ENCODE results near the gene EMC8. TPM values are rescaled to one million over a fixed set of nuclear protein-coding genes. Genes with fewer than 3 reads are reported as not detected.

The EMC8 gene
- total RNA-seq, 1 experiment from 2014 or later = 73.0 TPM

DNA sequence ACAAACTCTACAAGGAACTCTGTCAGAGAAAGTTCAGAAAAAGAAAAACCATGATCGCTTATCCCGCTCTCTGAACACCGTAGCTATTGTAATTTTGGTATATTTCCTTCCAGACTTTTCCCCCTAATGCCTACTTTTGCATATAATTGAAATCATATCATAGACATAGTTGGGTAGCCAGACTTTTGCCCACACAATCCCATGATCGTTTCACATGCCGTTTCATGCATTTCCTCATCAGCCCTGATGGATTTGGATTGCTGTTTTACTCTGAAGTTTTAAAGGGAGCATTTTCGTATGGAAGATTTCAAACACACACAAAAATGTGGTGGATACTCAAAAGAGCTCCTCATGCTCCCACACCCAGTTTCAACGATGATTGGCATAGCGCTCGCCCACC is 31.5 kb upstream of the EMC8 start:
- BruUV-seq (replicated peaks) = no TSS peak
- TF ChIP-seq, protein P1, sequence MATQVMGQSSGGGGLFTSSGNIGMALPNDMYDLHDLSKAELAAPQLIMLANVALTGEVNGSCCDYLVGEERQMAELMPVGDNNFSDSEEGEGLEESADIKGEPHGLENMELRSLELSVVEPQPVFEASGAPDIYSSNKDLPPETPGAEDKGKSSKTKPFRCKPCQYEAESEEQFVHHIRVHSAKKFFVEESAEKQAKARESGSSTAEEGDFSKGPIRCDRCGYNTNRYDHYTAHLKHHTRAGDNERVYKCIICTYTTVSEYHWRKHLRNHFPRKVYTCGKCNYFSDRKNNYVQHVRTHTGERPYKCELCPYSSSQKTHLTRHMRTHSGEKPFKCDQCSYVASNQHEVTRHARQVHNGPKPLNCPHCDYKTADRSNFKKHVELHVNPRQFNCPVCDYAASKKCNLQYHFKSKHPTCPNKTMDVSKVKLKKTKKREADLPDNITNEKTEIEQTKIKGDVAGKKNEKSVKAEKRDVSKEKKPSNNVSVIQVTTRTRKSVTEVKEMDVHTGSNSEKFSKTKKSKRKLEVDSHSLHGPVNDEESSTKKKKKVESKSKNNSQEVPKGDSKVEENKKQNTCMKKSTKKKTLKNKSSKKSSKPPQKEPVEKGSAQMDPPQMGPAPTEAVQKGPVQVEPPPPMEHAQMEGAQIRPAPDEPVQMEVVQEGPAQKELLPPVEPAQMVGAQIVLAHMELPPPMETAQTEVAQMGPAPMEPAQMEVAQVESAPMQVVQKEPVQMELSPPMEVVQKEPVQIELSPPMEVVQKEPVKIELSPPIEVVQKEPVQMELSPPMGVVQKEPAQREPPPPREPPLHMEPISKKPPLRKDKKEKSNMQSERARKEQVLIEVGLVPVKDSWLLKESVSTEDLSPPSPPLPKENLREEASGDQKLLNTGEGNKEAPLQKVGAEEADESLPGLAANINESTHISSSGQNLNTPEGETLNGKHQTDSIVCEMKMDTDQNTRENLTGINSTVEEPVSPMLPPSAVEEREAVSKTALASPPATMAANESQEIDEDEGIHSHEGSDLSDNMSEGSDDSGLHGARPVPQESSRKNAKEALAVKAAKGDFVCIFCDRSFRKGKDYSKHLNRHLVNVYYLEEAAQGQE (IDR thresholded peaks at IDR 0.05; ENCODE audit: low read depth) = no peak
- no peak for TF ChIP-seq ZNF274 (IDR thresholded peaks at IDR 0.05; ENCODE audit: low read depth, low read length)
- TF ChIP-seq, protein P2, sequence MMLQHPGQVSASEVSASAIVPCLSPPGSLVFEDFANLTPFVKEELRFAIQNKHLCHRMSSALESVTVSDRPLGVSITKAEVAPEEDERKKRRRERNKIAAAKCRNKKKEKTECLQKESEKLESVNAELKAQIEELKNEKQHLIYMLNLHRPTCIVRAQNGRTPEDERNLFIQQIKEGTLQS (IDR thresholded peaks at IDR 0.05) = no peak
- no peaks in the 10 kb centered on the region for H3K4me1 ChIP-seq (ENCODE audit: control insufficient read depth in 1 of 2, insufficient read depth in 2 of 2, low read length in 2 of 2)
- no peak overlapping the region for H3K9ac ChIP-seq (ENCODE audit: low read length)
- DNase-seq (ENCODE audit: low read depth, low spot score) (no peak), ATAC-seq (no peak)
- no peak overlapping the region for H3K27ac ChIP-seq (ENCODE audit: low read depth, low read length)
- H3K27me3 ChIP-seq (ENCODE audit: insufficient read depth, low read length) = peaks cover 7% of the 10 kb centered on the region; the same call in 1 of the 2 replicates
- no peaks in the 10 kb centered on the region for H3K79me2 ChIP-seq (ENCODE audit: insufficient read depth, low read length)
- ChIA-PET POLR2A (no interaction called here), RAD21 (ENCODE audit: low non-redundant PET in 1 of 2, low total read pairs in 2 of 2, uncharacterized antibody in 2 of 2, unreplicated experiment in 2 of 2) (no interaction called here), CTCF (no interaction called here)
- no peak overlapping the region for H3K4me3 ChIP-seq (replicated peaks in 1 of 2; ENCODE audit: low read depth in 1 of 2, low read length in 2 of 2)
- no peak overlapping the region for H2AFZ ChIP-seq (ENCODE audit: low read depth, low read length, poor library complexity, severe bottlenecking)
- H4K20me1 ChIP-seq (ENCODE audit: insufficient read depth) = no peaks in the 10 kb centered on the region
- no peaks in the 10 kb centered on the region for H3K36me3 ChIP-seq (ENCODE audit: control insufficient read depth in 1 of 2, insufficient read depth in 2 of 2, low read length in 2 of 2)
- no peaks in the 10 kb centered on the region for H3K9me2 ChIP-seq (ENCODE audit: insufficient read depth)
- no peak overlapping the region for H3K4me2 ChIP-seq (ENCODE audit: low read length)
- H3K9me3 ChIP-seq (ENCODE audit: control insufficient read depth in 1 of 2, insufficient read depth in 1 of 2, low read depth in 1 of 2, low read length in 2 of 2) = no peaks in the 10 kb centered on the region; a peak in 1 of 4 replicates
- intact Hi-C loops (cut with micrococcal nuclease) = no loop called here

DNA sequence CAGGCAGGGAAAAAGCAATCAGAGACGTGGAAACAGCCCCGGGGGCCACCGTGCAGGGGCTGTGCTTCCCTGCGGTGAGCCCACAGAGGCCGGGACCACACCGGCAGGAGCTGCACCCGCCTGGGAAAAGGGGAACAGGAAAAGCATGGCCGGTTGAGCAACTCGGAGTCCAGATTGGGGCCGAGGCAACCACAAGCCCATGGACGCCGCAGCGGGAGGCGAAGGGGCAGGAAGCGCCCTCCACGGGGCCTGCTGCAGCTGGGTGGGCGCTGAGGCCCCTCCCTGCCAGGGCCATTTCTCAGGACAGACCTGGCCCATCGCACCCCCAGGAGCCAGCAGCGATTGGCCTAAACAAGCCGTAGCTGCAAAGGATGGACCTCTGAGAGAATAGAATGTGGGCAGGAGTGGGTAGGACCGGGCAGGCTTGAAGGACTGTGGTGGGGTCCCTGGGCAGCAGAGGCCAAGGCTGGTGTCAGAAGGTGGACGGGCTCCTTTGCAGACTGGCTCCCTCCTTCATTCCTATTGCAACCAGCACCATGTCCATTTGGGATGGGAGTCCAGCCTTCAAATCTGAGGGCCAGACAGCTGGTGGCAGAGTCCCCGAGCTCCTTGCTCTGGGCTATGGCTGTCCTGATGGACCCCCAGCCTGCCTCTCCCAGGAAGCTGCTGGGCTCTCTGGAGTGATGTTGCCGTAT is 30.6 kb upstream of the EMC8 start:
- H3K4me3 ChIP-seq (replicated peaks in 1 of 2; ENCODE audit: low read depth in 1 of 2, low read length in 2 of 2) = no peak overlapping the region
- no peaks in the 10 kb centered on the region for H3K36me3 ChIP-seq (ENCODE audit: control insufficient read depth in 1 of 2, insufficient read depth in 2 of 2, low read length in 2 of 2)
- no peak overlapping the region for H3K4me2 ChIP-seq (ENCODE audit: low read length)
- no peaks in the 10 kb centered on the region for H3K9me2 ChIP-seq (ENCODE audit: insufficient read depth)
- H3K9me3 ChIP-seq (ENCODE audit: control insufficient read depth in 1 of 2, insufficient read depth in 1 of 2, low read depth in 1 of 2, low read length in 2 of 2) = no peaks in the 10 kb centered on the region; a peak in 1 of 4 replicates
- ATAC-seq (no peak), DNase-seq (ENCODE audit: low read depth, low spot score) (no peak)
- TF ChIP-seq EGR1 (IDR thresholded peaks at IDR 0.05; ENCODE audit: low read depth) (no peak), JUND (IDR thresholded peaks at IDR 0.05) (no peak), ZNF274 (IDR thresholded peaks at IDR 0.05; ENCODE audit: low read depth, low read length) (no peak), ELF1 (IDR thresholded peaks at IDR 0.05; ENCODE audit: borderline replicate concordance, low read depth) (no peak)
- BruUV-seq (replicated peaks) = no TSS peak
- H4K20me1 ChIP-seq (ENCODE audit: insufficient read depth) = no peaks in the 10 kb centered on the region
- H3K9ac ChIP-seq (ENCODE audit: low read length) = no peak overlapping the region
- H3K27me3 ChIP-seq (ENCODE audit: insufficient read depth, low read length) = peaks cover 4% of the 10 kb centered on the region; the same call in 1 of the 2 replicates
- RAD21 ChIA-PET (ENCODE audit: low non-redundant PET in 1 of 2, low total read pairs in 2 of 2, uncharacterized antibody in 2 of 2, unreplicated experiment in 2 of 2) = no interaction called here
- H3K79me2 ChIP-seq (ENCODE audit: insufficient read depth, low read length) = no peaks in the 10 kb centered on the region
- CTCF ChIA-PET = interaction anchor here (0.8 kb wide), 1 partner anchor 9 kb away, joined by 3 read pairs; no protein-coding TSS in a partner anchor
- POLR2A ChIA-PET = no interaction called here
- no peaks in the 10 kb centered on the region for H3K4me1 ChIP-seq (ENCODE audit: control insufficient read depth in 1 of 2, insufficient read depth in 2 of 2, low read length in 2 of 2)
- no peak overlapping the region for H3K27ac ChIP-seq (ENCODE audit: low read depth, low read length)
- intact Hi-C loops (cut with micrococcal nuclease) = no loop called here
- no peak overlapping the region for H2AFZ ChIP-seq (ENCODE audit: low read depth, low read length, poor library complexity, severe bottlenecking)
